MM.1S (cell line): ENCODE data around the gene CBFA2T2.

Experiments used
- DNase-seq: peaks from one replicate; pipeline ENCODE4 v3.0.0-alpha.2; 2015
- H2AFZ ChIP-seq: fragments of 300-600 bp; sonication (generic); 2 replicates; pipeline ENCODE4 v1.6.0; 2016; ENCODE audit warnings: antibody characterized with exemption, low read length
- H3F3A ChIP-seq: fragments of 300-600 bp; sonication (generic); 2 replicates; pipeline ENCODE4 v1.6.1; 2016; ENCODE audit warnings: mild to moderate bottlenecking, antibody characterized with exemption, low read length, moderate library complexity, mixed read lengths; ENCODE audit not compliant: insufficient read depth
- H3K27ac ChIP-seq: fragments of 300-600 bp; sonication (generic); 2 replicates; pipeline ENCODE4 v1.5.1; 2016; ENCODE audit warnings: mild to moderate bottlenecking, low read length
- H3K27me3 ChIP-seq: fragments of 300-600 bp; sonication (generic); replicated peaks from 2 replicates; pipeline ENCODE4 v1.6.0; 2016; ENCODE audit warnings: low read length; ENCODE audit not compliant: insufficient read depth
- H3K36me3 ChIP-seq: fragments of 300-600 bp; sonication (generic); replicated peaks from 2 replicates; pipeline ENCODE4 v1.6.1; 2016; ENCODE audit warnings: mild to moderate bottlenecking, low read length, mixed read lengths; ENCODE audit not compliant: insufficient read depth
- H3K4me1 ChIP-seq: fragments of 300-600 bp; sonication (generic); 2 replicates; pipeline ENCODE4 v1.6.1; 2016; ENCODE audit warnings: low read length, mixed read lengths
- H3K4me2 ChIP-seq: fragments of 300-600 bp; sonication (generic); 2 replicates; pipeline ENCODE4 v1.6.0; 2016; ENCODE audit warnings: low read depth, low read length
- H3K4me3 ChIP-seq: fragments of 300-600 bp; sonication (generic); 2 replicates; pipeline ENCODE4 v1.5.1; 2016; ENCODE audit warnings: low read length, mixed read lengths
- H3K79me2 ChIP-seq: fragments of 300-600 bp; sonication (generic); 2 replicates; pipeline ENCODE4 v1.6.1; 2016; ENCODE audit warnings: mixed run types, low read length, mixed read lengths
- H3K9ac ChIP-seq: fragments of 300-600 bp; sonication (generic); 2 replicates; pipeline ENCODE4 v1.6.1; 2016; ENCODE audit warnings: low read length, mixed read lengths
- H3K9me2 ChIP-seq: fragments of 300-600 bp; sonication (generic); replicated peaks from 2 replicates; pipeline ENCODE4 v1.6.1; 2016; ENCODE audit warnings: mild to moderate bottlenecking, low read length, mixed read lengths; ENCODE audit not compliant: insufficient read depth
- H3K9me3 ChIP-seq: fragments of 300-600 bp; sonication (generic); replicated peaks from 2 replicates; pipeline ENCODE4 v1.6.1; 2016; ENCODE audit warnings: mild to moderate bottlenecking, low read length, mixed read lengths; ENCODE audit not compliant: insufficient read depth
- H4K20me1 ChIP-seq: fragments of 300-600 bp; sonication (generic); 2 replicates; pipeline ENCODE4 v1.6.1; 2016; ENCODE audit warnings: mild to moderate bottlenecking, low read length, moderate library complexity, mixed read lengths; ENCODE audit not compliant: insufficient read depth
- CTCF ChIP-seq: fragments of 300-600 bp; sonication (generic); IDR thresholded peaks from 2 replicates; pipeline ENCODE4 v1.5.1; 2016; ENCODE audit warnings: antibody characterized with exemption, low read length, mixed read lengths
- EZH2 ChIP-seq: fragments of 300-600 bp; sonication (generic); optimal IDR thresholded peaks from 2 replicates; pipeline ENCODE3; 2017; ENCODE audit warnings: low read depth, mild to moderate bottlenecking, antibody characterized with exemption, low read length, mixed read lengths
- EZH2phosphoT487 ChIP-seq: fragments of 300-600 bp; sonication (generic); IDR thresholded peaks from 2 replicates; pipeline ENCODE4 v1.6.1; 2018; ENCODE audit warnings: antibody characterized with exemption, low read length

CBFA2T2 gene

DNA sequence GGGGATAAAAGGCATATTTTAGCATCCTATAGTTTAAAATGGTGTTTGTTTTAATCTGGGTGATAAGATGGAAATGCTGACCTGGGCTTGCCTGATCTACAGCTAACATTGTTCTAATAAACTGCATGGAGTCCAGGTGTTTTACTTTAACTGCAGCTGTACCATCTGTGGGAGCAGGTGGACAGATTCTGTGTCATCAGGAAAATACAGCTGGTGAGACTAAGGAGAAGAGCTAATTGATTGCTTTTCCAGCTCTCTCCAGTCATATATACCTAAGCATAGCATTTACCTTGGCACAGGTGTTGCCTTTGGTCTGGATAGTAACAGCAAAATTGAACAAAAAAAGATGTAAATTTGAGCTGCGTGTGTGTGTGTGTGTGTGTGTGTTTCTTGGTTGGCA, 31.6 kb downstream of the CBFA2T2 start:
- Histone ChIP-seq H4K20me1 (no peaks in the 10 kb centered on the region), H3K9ac (no peak overlapping the region), H3K4me1 (peaks cover 11% of the 10 kb centered on the region), H3K4me3 (no peak overlapping the region), H3K4me2 (no peak overlapping the region), H3K9me2 (no peaks in the 10 kb centered on the region), H3K36me3 (no peaks in the 10 kb centered on the region), H3K9me3 (no peaks in the 10 kb centered on the region), H2AFZ (no peak overlapping the region), H3K27ac (no peak overlapping the region), H3K79me2 (peaks cover 22% of the 10 kb centered on the region), H3F3A (peaks cover 10% of the 10 kb centered on the region), H3K27me3 (no peaks in the 10 kb centered on the region)
- no peak for DNase-seq
- TF ChIP-seq EZH2 (no peak), EZH2phosphoT487 (no peak), CTCF (no peak)

GRCh38 chr20:33522256-33522820, 32.4 kb downstream of the CBFA2T2 start:
- H3K9me2 ChIP-seq: no peaks in the 10 kb centered on the region
- peaks cover 3% of the 10 kb centered on the region; the same call in 1 of the 2 replicates for H3K4me1 ChIP-seq

GRCh38 chr20:33524261-33524660, 34.4 kb downstream of the CBFA2T2 start:
- TF ChIP-seq EZH2phosphoT487 (no peak), CTCF (no peak), EZH2 (no peak)
- no peak overlapping the region for H3K4me3 ChIP-seq
- no peak overlapping the region for H3K9ac ChIP-seq
- peaks cover 12% of the 10 kb centered on the region; the same call in 1 of the 2 replicates for H3K79me2 ChIP-seq
- H3F3A ChIP-seq: no peaks in the 10 kb centered on the region
- H3K36me3 ChIP-seq: no peaks in the 10 kb centered on the region
- H2AFZ ChIP-seq: no peak overlapping the region
- no peaks in the 10 kb centered on the region for H4K20me1 ChIP-seq
- no peaks in the 10 kb centered on the region for H3K9me3 ChIP-seq
- no peak overlapping the region for H3K27ac ChIP-seq
- H3K27me3 ChIP-seq: no peaks in the 10 kb centered on the region
- H3K4me2 ChIP-seq: no peak overlapping the region
- no peaks in the 10 kb centered on the region for H3K4me1 ChIP-seq
- no peaks in the 10 kb centered on the region for H3K9me2 ChIP-seq
- DNase-seq: no peak

More at GRCh38 chr20:33522256-33522820, 32.4 kb downstream of the CBFA2T2 start:
- no peak overlapping the region for H3K9ac ChIP-seq
- no peak overlapping the region for H3K4me2 ChIP-seq
- H3K79me2 ChIP-seq: peaks cover 22% of the 10 kb centered on the region
- H3K27ac ChIP-seq: no peak overlapping the region
- no peak overlapping the region for H2AFZ ChIP-seq
- H3K36me3 ChIP-seq: no peaks in the 10 kb centered on the region
- no peak for DNase-seq
- no peaks in the 10 kb centered on the region for H3K9me3 ChIP-seq
- H3F3A ChIP-seq: peaks cover 2% of the 10 kb centered on the region; the same call in 1 of the 2 replicates
- no peaks in the 10 kb centered on the region for H4K20me1 ChIP-seq
- H3K4me3 ChIP-seq: no peak overlapping the region
- H3K27me3 ChIP-seq: no peaks in the 10 kb centered on the region
- TF ChIP-seq CTCF (no peak), EZH2 (no peak), EZH2phosphoT487 (no peak)
